HepG2 (cell line): ENCODE data around the gene RTP2. TPM values are rescaled to one million over a fixed set of nuclear protein-coding genes. Genes with fewer than 3 reads are reported as not detected.

Experiments
- ARID2 ChIP-seq: sonication (generic); formaldehyde crosslinking; IDR thresholded peaks from 2 replicates; pipeline ENCODE4 v1.8.1; 2022; ENCODE audit warnings: mild to moderate bottlenecking, missing genetic modification reagents, borderline replicate concordance
- HNRNPH1 ChIP-seq: fragments of 200-400 bp; formaldehyde crosslinking; optimal IDR thresholded peaks from 2 replicates; pipeline ENCODE3; 2017; ENCODE audit warnings: mild to moderate bottlenecking, low read depth, low read length
- KDM3A ChIP-seq: IDR thresholded peaks from 2 replicates; pipeline ENCODE4 v1.6.1; 2018; ENCODE audit warnings: low read depth, missing compliant biosample characterization
- KMT2B ChIP-seq: IDR thresholded peaks from 2 replicates; pipeline ENCODE4 v1.6.1; 2016; ENCODE audit warnings: missing genetic modification reagents, missing compliant biosample characterization
- MAZ ChIP-seq, 2 experiments: sonication (generic) in 1 of 2; formaldehyde crosslinking in 1 of 2; IDR thresholded peaks; 2 replicates each; pipeline versions ENCODE4 v1.5.0 to v1.6.1; 2012 to 2020; ENCODE audit warnings: low read depth in 2 of 2, mild to moderate bottlenecking in 2 of 2, borderline replicate concordance in 1 of 2, improper control_type of control experiment in 1 of 2, low read length in 1 of 2, missing genetic modification reagents in 1 of 2, moderate library complexity in 1 of 2
- MIER2 ChIP-seq: IDR thresholded peaks from 2 replicates; pipeline ENCODE4 v1.6.1; 2016; ENCODE audit warnings: missing biosample characterization, missing genetic modification reagents
- PHF20 ChIP-seq: sonication (generic); formaldehyde crosslinking; IDR thresholded peaks from 2 replicates; pipeline ENCODE4 v1.5.0; 2020; ENCODE audit warnings: mild to moderate bottlenecking, missing genetic modification reagents
- PHF5A ChIP-seq: IDR thresholded peaks from one replicate; pipeline ENCODE4 v1.6.1; 2018; ENCODE audit warnings: low read depth, missing genetic modification reagents; ENCODE audit not compliant: unreplicated experiment
- RBAK ChIP-seq: sonication (generic); formaldehyde crosslinking; IDR thresholded peaks from 2 replicates; pipeline ENCODE4 v1.5.1; 2020; ENCODE audit warnings: mild to moderate bottlenecking, missing genetic modification reagents
- SALL2 ChIP-seq: sonication (generic); formaldehyde crosslinking; IDR thresholded peaks from 2 replicates; pipeline ENCODE4 v1.8.1; 2023; ENCODE audit warnings: mild to moderate bottlenecking, missing genetic modification reagents, inconsistent platforms
- SNAPC5 ChIP-seq: sonication (generic); formaldehyde crosslinking; IDR thresholded peaks from 2 replicates; pipeline ENCODE4 v1.8.1; 2023; ENCODE audit warnings: mild to moderate bottlenecking, missing genetic modification reagents, borderline replicate concordance
- TCF7L2 ChIP-seq: IDR thresholded peaks from 2 replicates; pipeline ENCODE4 v1.6.1; 2011; ENCODE audit warnings: mild to moderate bottlenecking, low read depth, low read length, moderate library complexity
- THAP8 ChIP-seq: sonication (generic); formaldehyde crosslinking; IDR thresholded peaks from 2 replicates; pipeline ENCODE4 v1.5.1; 2020; ENCODE audit warnings: missing genetic modification reagents, mild to moderate bottlenecking, borderline replicate concordance
- ZBTB14 ChIP-seq: sonication (generic); formaldehyde crosslinking; IDR thresholded peaks from 2 replicates; pipeline ENCODE4 v1.4.0; 2020; ENCODE audit warnings: missing genetic modification reagents
- ZBTB21 ChIP-seq: sonication (generic); formaldehyde crosslinking; IDR thresholded peaks from 2 replicates; pipeline ENCODE4 v1.4.0; 2020; ENCODE audit warnings: missing genetic modification reagents
- ZNF138 ChIP-seq: sonication (generic); formaldehyde crosslinking; IDR thresholded peaks from 2 replicates; pipeline ENCODE4 v1.5.0; 2020; ENCODE audit warnings: mild to moderate bottlenecking, low read depth, missing genetic modification reagents
- ZNF597 ChIP-seq: sonication (generic); formaldehyde crosslinking; IDR thresholded peaks from 2 replicates; pipeline ENCODE4 v1.5.0; 2020; ENCODE audit warnings: missing genetic modification reagents
- ZNF619 ChIP-seq: sonication (generic); formaldehyde crosslinking; IDR thresholded peaks from 2 replicates; pipeline ENCODE4 v1.4.0; 2020; ENCODE audit warnings: mild to moderate bottlenecking, missing genetic modification reagents
- ZNF737 ChIP-seq: sonication (generic); formaldehyde crosslinking; IDR thresholded peaks from 2 replicates; pipeline ENCODE4 v1.5.0; 2020; ENCODE audit warnings: missing genetic modification reagents, mild to moderate bottlenecking, borderline replicate concordance
- ZNF75D ChIP-seq: sonication (generic); formaldehyde crosslinking; IDR thresholded peaks from 2 replicates; pipeline ENCODE4 v1.8.1; 2023; ENCODE audit warnings: missing genetic modification reagents, mild to moderate bottlenecking, borderline replicate concordance
- ZNF878 ChIP-seq: sonication (generic); formaldehyde crosslinking; IDR thresholded peaks from 2 replicates; pipeline ENCODE4 v1.8.1; 2023; ENCODE audit warnings: mild to moderate bottlenecking, missing genetic modification reagents, moderate library complexity
- ZZZ3 ChIP-seq: sonication (generic); formaldehyde crosslinking; IDR thresholded peaks from 2 replicates; pipeline ENCODE4 v1.4.0; 2020; ENCODE audit warnings: missing genetic modification reagents, mild to moderate bottlenecking, borderline replicate concordance
- polyA plus RNA-seq, 8 experiments: library from polyadenylated mRNA; depleted of rRNA in 3 of 8; stranded (reverse) in 7 of 8; unstranded in 1 of 8; fragments of >200 nt; fragmentation: Illumina TruSeq in 4 of 8; extraction: Trizol in 4 of 8; gene quantifications; 2 replicates each; pipeline versions ENCODE4 v1.2.1 to v1.2.3, GENCODE V29; 2011 to 2016; ENCODE audit warnings: low read depth in 4 of 8, missing spikeins in 1 of 8, mixed read lengths in 1 of 8; ENCODE audit not compliant: insufficient read depth in 1 of 8
- total RNA-seq, 5 experiments: library from RNA; depleted of rRNA; stranded (reverse); fragments of >200 nt; fragmentation: Illumina TruSeq; extraction: Trizol; gene quantifications; 2 replicates each; pipeline ENCODE4 v1.2.3, GENCODE V29; 2016; ENCODE audit warnings: low read depth in 1 of 5

Gene RTP2
- total and polyA plus RNA-seq, 2 of the 13 experiments (the other 11 are each of a cell fraction or from before 2014, with no cell fraction given), result not detected

GRCh38 chr3:187719628-187720336, 17.4 kb upstream of the RTP2 start (continued):
- TF ChIP-seq ZNF597 (CRISPR knock-in tag), result no peak
- no peak for TF ChIP-seq ZNF737
- 0 out of 2 replicates have a peak, but pooled peaks have one; percentile 31 for TF ChIP-seq ZBTB14 (CRISPR knock-in tag)
- TF ChIP-seq ZNF75D, result no peak
- no peak for TF ChIP-seq ZZZ3
- TF ChIP-seq PHF5A (CRISPR knock-in tag), result no peak
- no peak for TF ChIP-seq RBAK (CRISPR knock-in tag)
- peak; percentile 76 for TF ChIP-seq TCF7L2
- no peak for TF ChIP-seq ARID2 (CRISPR knock-in tag)
- TF ChIP-seq KDM3A (CRISPR knock-in tag), result peak; percentile 67; the same call in 1 of the 2 replicates
- 0 out of 2 replicates have a peak, but pooled peaks have one; percentile 44 for TF ChIP-seq ZNF138 (CRISPR knock-in tag)
- peak; percentile 56; the same call in 1 of the 2 replicates for TF ChIP-seq MIER2 (CRISPR knock-in tag)
- TF ChIP-seq MAZ (IDR thresholded peaks at IDR 0.05; ENCODE audit: borderline replicate concordance, low read depth, low read length), result no peak
- no peak for TF ChIP-seq MAZ (CRISPR knock-in tag; IDR thresholded peaks at IDR 0.05; ENCODE audit: low read depth)
- TF ChIP-seq HNRNPH1, result no peak
- no peak for TF ChIP-seq ZNF619
- no peak for TF ChIP-seq THAP8
- no peak for TF ChIP-seq KMT2B (CRISPR knock-in tag)
- peak; percentile 69 for TF ChIP-seq ZNF878
- no peak for TF ChIP-seq ZBTB21 (CRISPR knock-in tag)
- no peak for TF ChIP-seq SNAPC5 (CRISPR knock-in tag)
- TF ChIP-seq PHF20, result no peak
- TF ChIP-seq SALL2 (CRISPR knock-in tag), result no peak
